B cell (primary cell): Measurements from ENCODE around the gene VPS26B.

Experiments used
- EZH2 ChIP-seq: IDR thresholded peaks from 2 replicates; pipeline ENCODE4 v1.6.1; 2012; ENCODE audit warnings: borderline replicate concordance, low read depth, mild to moderate bottlenecking, moderate library complexity, low read length; ENCODE audit not compliant: insufficient read depth, poor library complexity, severe bottlenecking
- TF ChIP-seq, protein P1 (sequence below): fragments of 200-600 bp; IDR thresholded peaks from one replicate; pipeline ENCODE4 v1.8.0; 2022; ENCODE audit warnings: antibody characterized with exemption, mild to moderate bottlenecking

DNA sequence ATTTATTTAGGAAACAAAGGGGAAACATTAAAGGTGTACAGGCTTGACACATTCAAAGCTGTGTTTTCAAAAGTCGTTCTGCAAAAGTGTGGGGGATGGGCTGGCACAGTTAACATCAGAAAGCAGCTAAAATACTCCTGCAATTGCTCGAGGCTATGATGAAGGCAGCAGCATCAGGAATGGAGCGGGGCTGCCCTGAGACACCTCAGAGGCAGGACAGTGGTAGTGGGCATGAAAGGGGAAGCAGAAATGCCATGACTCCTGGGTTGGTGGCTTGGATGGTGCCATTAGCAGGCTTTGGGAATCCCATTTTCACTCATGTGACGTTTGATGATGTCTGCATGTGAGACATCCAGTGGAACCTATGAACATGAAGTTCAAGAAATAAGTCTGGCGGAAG lies 1.4 kb upstream of the VPS26B start:
- TF ChIP-seq, protein P1, sequence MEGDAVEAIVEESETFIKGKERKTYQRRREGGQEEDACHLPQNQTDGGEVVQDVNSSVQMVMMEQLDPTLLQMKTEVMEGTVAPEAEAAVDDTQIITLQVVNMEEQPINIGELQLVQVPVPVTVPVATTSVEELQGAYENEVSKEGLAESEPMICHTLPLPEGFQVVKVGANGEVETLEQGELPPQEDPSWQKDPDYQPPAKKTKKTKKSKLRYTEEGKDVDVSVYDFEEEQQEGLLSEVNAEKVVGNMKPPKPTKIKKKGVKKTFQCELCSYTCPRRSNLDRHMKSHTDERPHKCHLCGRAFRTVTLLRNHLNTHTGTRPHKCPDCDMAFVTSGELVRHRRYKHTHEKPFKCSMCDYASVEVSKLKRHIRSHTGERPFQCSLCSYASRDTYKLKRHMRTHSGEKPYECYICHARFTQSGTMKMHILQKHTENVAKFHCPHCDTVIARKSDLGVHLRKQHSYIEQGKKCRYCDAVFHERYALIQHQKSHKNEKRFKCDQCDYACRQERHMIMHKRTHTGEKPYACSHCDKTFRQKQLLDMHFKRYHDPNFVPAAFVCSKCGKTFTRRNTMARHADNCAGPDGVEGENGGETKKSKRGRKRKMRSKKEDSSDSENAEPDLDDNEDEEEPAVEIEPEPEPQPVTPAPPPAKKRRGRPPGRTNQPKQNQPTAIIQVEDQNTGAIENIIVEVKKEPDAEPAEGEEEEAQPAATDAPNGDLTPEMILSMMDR: no peak
- TF ChIP-seq EZH2: no peak
